ENCODE data around the gene MORN5.
A peak's percentile ranks its signal among the peaks of the same experiment; 100 is the strongest.

MORN5 gene

GRCh38 chr9:122228568-122229484 lies 69.1 kb downstream of the MORN5 start, which contains the start of gene LHX6:
Gene LHX6 (minus strand): TSS chr9:122228957. CDS start chr9:122228740, 217 bp downstream.
- no peak for TF ChIP-seq CTCF (IDR thresholded peaks at IDR 0.05)
- Histone ChIP-seq H2AFZ (no peak within 1 kb of the TSS), H3K79me2 (no peaks in the 10 kb centered on the region), H3K4me1 (no peaks in the 10 kb centered on the region), H3K9me3 (ENCODE audit: control insufficient read depth, low read length) (no peaks in the 10 kb centered on the region), H3K27me3 (ENCODE audit: control insufficient read depth, insufficient read depth, low read length) (peaks cover 7% of the 10 kb centered on the region), H3K4me2 (ENCODE audit: low read length) (peak within 1 kb of the TSS; percentile 49), H3K4me3 (ENCODE audit: low read depth, low read length) (peak within 1 kb of the TSS; percentile 40), H3K9ac (no peak within 1 kb of the TSS), H3K27ac (no peak within 1 kb of the TSS), H3K36me3 (ENCODE audit: control insufficient read depth, insufficient read depth, low read length) (no peaks in the 10 kb centered on the region)

GRCh38 chr9:122229485-122229837 lies 69.8 kb downstream of the MORN5 start:
- Histone ChIP-seq H3K9ac (no peak overlapping the region), H3K4me2 (ENCODE audit: low read length) (no peak overlapping the region), H3K27me3 (ENCODE audit: control insufficient read depth, insufficient read depth, low read length) (peaks cover 7% of the 10 kb centered on the region), H2AFZ (no peak overlapping the region), H3K4me1 (no peaks in the 10 kb centered on the region), H3K9me3 (ENCODE audit: control insufficient read depth, low read length) (no peaks in the 10 kb centered on the region), H3K36me3 (ENCODE audit: control insufficient read depth, insufficient read depth, low read length) (no peaks in the 10 kb centered on the region), H3K27ac (no peak overlapping the region), H3K79me2 (no peaks in the 10 kb centered on the region), H3K4me3 (ENCODE audit: low read depth, low read length) (no peak overlapping the region)
- TF ChIP-seq CTCF (IDR thresholded peaks at IDR 0.05) = no peak

GRCh38 chr9:122232796-122233306 lies 73.1 kb downstream of the MORN5 start:
- H3K27ac ChIP-seq = no peak overlapping the region
- no peak overlapping the region for H2AFZ ChIP-seq
- no peaks in the 10 kb centered on the region for H3K9me3 ChIP-seq (ENCODE audit: control insufficient read depth, low read length)
- no peak overlapping the region for H3K4me3 ChIP-seq (ENCODE audit: low read depth, low read length)
- H3K79me2 ChIP-seq = no peaks in the 10 kb centered on the region
- H3K36me3 ChIP-seq (ENCODE audit: control insufficient read depth, insufficient read depth, low read length) = no peaks in the 10 kb centered on the region
- no peak overlapping the region for H3K4me2 ChIP-seq (ENCODE audit: low read length)
- H3K27me3 ChIP-seq (ENCODE audit: control insufficient read depth, insufficient read depth, low read length) = no peaks in the 10 kb centered on the region
- H3K4me1 ChIP-seq = no peaks in the 10 kb centered on the region
- H3K9ac ChIP-seq = no peak overlapping the region
- no peak for TF ChIP-seq CTCF (IDR thresholded peaks at IDR 0.05)

GRCh38 chr9:122234022-122234748 lies 74.5 kb downstream of the MORN5 start:
- Histone ChIP-seq H3K36me3 (ENCODE audit: control insufficient read depth, insufficient read depth, low read length) (no peaks in the 10 kb centered on the region), H3K27me3 (ENCODE audit: control insufficient read depth, insufficient read depth, low read length) (no peaks in the 10 kb centered on the region), H3K4me3 (ENCODE audit: low read depth, low read length) (no peak overlapping the region), H3K79me2 (no peaks in the 10 kb centered on the region), H3K27ac (no peak overlapping the region), H2AFZ (no peak overlapping the region), H3K9me3 (ENCODE audit: control insufficient read depth, low read length) (no peaks in the 10 kb centered on the region), H3K9ac (no peak overlapping the region), H3K4me1 (no peaks in the 10 kb centered on the region), H3K4me2 (ENCODE audit: low read length) (no peak overlapping the region)
- no peak for TF ChIP-seq CTCF (IDR thresholded peaks at IDR 0.05)
